Measurements from ENCODE around the gene WDR45B. TPM values are rescaled to one million over a fixed set of nuclear protein-coding genes. Genes with fewer than 3 reads are reported as not detected.

The WDR45B gene
- total RNA-seq, 1 donor from 2014 or later = 65.1 TPM

GRCh38 chr17:82645516-82645915, 2.7 kb downstream of the WDR45B start:
- H3K27me3 ChIP-seq = no peaks in the 10 kb centered on the region
- peaks cover 11% of the 10 kb centered on the region for H3K4me1 ChIP-seq
- intact Hi-C loops (cut with DNase I) = no loop called here

DNA sequence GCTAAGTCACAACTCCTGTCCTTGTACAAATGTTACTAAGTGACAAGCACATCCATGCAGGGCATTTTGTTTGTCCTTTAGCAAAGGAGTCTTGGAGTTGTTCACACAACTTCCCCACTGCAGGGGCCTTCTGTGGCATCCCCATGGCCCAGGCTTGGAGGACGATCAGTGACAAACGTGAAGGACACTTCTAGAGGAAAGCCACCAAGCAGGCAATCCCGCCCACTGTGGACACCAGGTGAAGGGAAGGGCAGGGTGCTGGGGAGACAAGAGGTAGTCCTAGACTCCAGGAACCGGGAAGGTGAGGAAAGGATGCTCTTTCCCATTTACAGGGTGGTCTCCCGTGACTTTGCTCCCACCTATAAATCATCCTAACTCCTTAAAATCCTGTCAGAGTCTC, 4.1 kb downstream of the WDR45B start:
- ATAC-seq (no peak), DNase-seq (no peak)
- intact Hi-C loops (cut with DNase I) = no loop called here
- Histone ChIP-seq H3K27ac (no peak overlapping the region), H3K36me3 (peaks cover 46% of the 10 kb centered on the region), H3K9me3 (no peaks in the 10 kb centered on the region), H3K27me3 (no peaks in the 10 kb centered on the region), H3K4me1 (peaks cover 11% of the 10 kb centered on the region), H3K4me3 (no peak overlapping the region)
- TF ChIP-seq CTCF (IDR thresholded peaks at IDR 0.05) = no peak

More at GRCh38 chr17:82645516-82645915, 2.7 kb downstream of the WDR45B start:
- H3K4me3 ChIP-seq = no peak overlapping the region
- H3K36me3 ChIP-seq = peaks cover 41% of the 10 kb centered on the region
- no peak for ATAC-seq
- H3K27ac ChIP-seq = no peak overlapping the region
- H3K9me3 ChIP-seq = no peaks in the 10 kb centered on the region
- DNase-seq = no peak
- no peak for TF ChIP-seq CTCF (IDR thresholded peaks at IDR 0.05)

DNA sequence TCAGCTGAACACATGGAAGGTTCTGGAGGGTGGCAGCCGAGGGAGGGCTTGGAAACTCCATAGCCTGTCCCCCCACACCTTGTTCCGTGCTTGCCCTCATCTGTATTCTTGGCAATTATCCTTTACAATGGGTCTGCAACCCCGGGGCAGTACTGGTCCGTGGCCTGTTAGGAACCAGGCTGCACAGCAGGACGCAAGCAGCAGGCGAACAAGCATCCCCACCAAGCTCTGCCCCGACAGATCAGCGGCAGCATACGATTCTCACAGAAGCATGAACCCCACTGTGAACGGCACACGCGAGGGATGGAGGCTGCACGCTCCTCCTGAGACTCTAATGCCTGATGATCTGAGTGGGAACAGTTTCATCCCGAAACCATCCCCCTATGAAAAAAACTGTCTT, 6.2 kb downstream of the WDR45B start:
- H3K4me3 ChIP-seq = no peak overlapping the region
- peaks cover 7% of the 10 kb centered on the region for H3K4me1 ChIP-seq
- no peak for DNase-seq
- ATAC-seq = no peak
- H3K27me3 ChIP-seq = no peaks in the 10 kb centered on the region
- intact Hi-C loops (cut with DNase I) = no loop called here
- TF ChIP-seq CTCF (IDR thresholded peaks at IDR 0.05) = no peak
- H3K36me3 ChIP-seq = peaks cover 46% of the 10 kb centered on the region
- H3K9me3 ChIP-seq = no peaks in the 10 kb centered on the region
- no peak overlapping the region for H3K27ac ChIP-seq

DNA sequence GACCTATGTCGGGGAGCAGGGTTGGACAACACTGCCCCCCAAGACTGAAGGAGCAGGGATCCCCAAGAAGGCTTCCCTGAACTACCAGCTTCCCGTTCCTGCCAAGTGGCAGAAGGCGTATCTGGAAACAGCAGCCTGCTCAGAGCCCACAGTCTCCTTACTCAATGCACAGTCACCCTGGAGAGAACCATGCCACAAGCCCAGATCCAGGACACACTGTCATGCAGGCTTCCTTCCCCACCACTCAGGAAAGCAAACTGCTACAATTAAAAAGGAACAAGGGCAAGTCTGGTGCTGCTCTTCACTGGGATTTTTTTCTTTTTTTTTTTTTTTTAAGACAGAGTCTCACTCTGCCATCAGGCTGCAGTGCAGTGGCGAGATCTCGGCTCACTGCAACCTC, 8.2 kb downstream of the WDR45B start:
- no peaks in the 10 kb centered on the region for H3K4me1 ChIP-seq
- no peaks in the 10 kb centered on the region for H3K9me3 ChIP-seq
- ATAC-seq (no peak), DNase-seq (no peak)
- peaks cover 46% of the 10 kb centered on the region for H3K36me3 ChIP-seq
- intact Hi-C loops (cut with DNase I) = no loop called here
- TF ChIP-seq CTCF (IDR thresholded peaks at IDR 0.05) = no peak
- H3K4me3 ChIP-seq = no peak overlapping the region
- H3K27me3 ChIP-seq = no peaks in the 10 kb centered on the region
- H3K27ac ChIP-seq = no peak overlapping the region

- DNase-seq (no peak), ATAC-seq (peak; percentile 46)
- Histone ChIP-seq H3K4me1 (no peaks in the 10 kb centered on the region), H3K4me3 (no peak overlapping the region), H3K9me3 (no peaks in the 10 kb centered on the region), H3K27ac (no peak overlapping the region), H3K36me3 (peaks cover 46% of the 10 kb centered on the region), H3K27me3 (no peaks in the 10 kb centered on the region)
- no peak for TF ChIP-seq CTCF (IDR thresholded peaks at IDR 0.05)
- intact Hi-C loops (cut with DNase I) = no loop called here
Observed at GRCh38 chr17:82639628-82640027, 8.6 kb downstream of the WDR45B start.

- Histone ChIP-seq H3K36me3 (peaks cover 39% of the 10 kb centered on the region), H3K4me3 (no peak overlapping the region), H3K9me3 (no peaks in the 10 kb centered on the region), H3K27me3 (no peaks in the 10 kb centered on the region), H3K4me1 (no peaks in the 10 kb centered on the region), H3K27ac (no peak overlapping the region)
- no peak for DNase-seq
- no peak for ATAC-seq
- TF ChIP-seq CTCF (IDR thresholded peaks at IDR 0.05) = no peak
- intact Hi-C loops (cut with DNase I) = no loop called here
Observed at GRCh38 chr17:82638183-82638773, 10.0 kb downstream of the WDR45B start.

Data from upper lobe of right lung (tissue), 1 donor.